HL-60 (cell line): ENCODE data around the gene PNPLA7.
"Not testable (repeated sequence)": the region's sequence is repeated elsewhere in the genome, so short reads cannot be mapped to it uniquely, and the experiment has no call there.

ENCODE experiments used
- DNase-seq, 2 experiments: peaks; one replicate each; pipeline ENCODE4 v3.0.0-alpha.2; 2010 to 2020; ENCODE audit warnings: low read depth in 1 of 2, low spot score in 1 of 2
- H3K27ac ChIP-seq: fragments of 250-450 bp; sonication (Bioruptor Pico); replicated peaks from 2 replicates; pipeline ENCODE4 v1.5.1; 2020; ENCODE audit warnings: mild to moderate bottlenecking, moderate library complexity
- H3K27me3 ChIP-seq: fragments of 250-450 bp; sonication (Bioruptor Pico); 2 replicates; pipeline ENCODE4 v1.5.1; 2021; ENCODE audit warnings: mild to moderate bottlenecking, moderate library complexity; ENCODE audit not compliant: insufficient read depth, poor library complexity, severe bottlenecking
- H3K4me3 ChIP-seq: replicated peaks from 2 replicates; pipeline ENCODE4 v1.5.1; 2011; ENCODE audit warnings: mild to moderate bottlenecking, control low read depth, low read length; ENCODE audit not compliant: insufficient read depth
- CTCF ChIP-seq: IDR thresholded peaks from one replicate; pipeline ENCODE4 v1.5.1; 2011; ENCODE audit warnings: low read length, control low read depth, inconsistent platforms; ENCODE audit not compliant: insufficient read depth
- GABPA ChIP-seq: IDR thresholded peaks from 2 replicates; pipeline ENCODE4 v1.6.1; 2012; ENCODE audit warnings: low read depth
- POLR2AphosphoS5 ChIP-seq: IDR thresholded peaks from 2 replicates; pipeline ENCODE4 v1.6.1; 2012; ENCODE audit warnings: low read depth
- REST ChIP-seq: IDR thresholded peaks from 2 replicates; pipeline ENCODE4 v1.6.1; 2012; ENCODE audit warnings: low read depth; ENCODE audit not compliant: insufficient replicate concordance
- SPI1 ChIP-seq: IDR thresholded peaks from 2 replicates; pipeline ENCODE4 v1.6.1; 2012; ENCODE audit warnings: low read depth, mild to moderate bottlenecking, borderline replicate concordance

PNPLA7 gene

GRCh38 chr9:137551264-137552021 lies 1.2 kb upstream of the PNPLA7 start, which contains the start of gene MRPL41:
Gene MRPL41 (plus strand): TSS chr9:137551879. CDS start chr9:137552082, 203 bp downstream.
- peak within 1 kb of the TSS; percentile 63 for H3K27ac ChIP-seq
- peak; percentile 86 for DNase-seq
- peak within 1 kb of the TSS; percentile 89 for H3K4me3 ChIP-seq
- TF ChIP-seq REST (no peak), POLR2AphosphoS5 (peak; percentile 47; the same call in 1 of the 2 replicates), CTCF (no peak), SPI1 (no peak)
- no peaks in the 10 kb centered on the region for H3K27me3 ChIP-seq

GRCh38 chr9:137550958-137551263 lies 709 bp upstream of the PNPLA7 start:
- H3K27ac ChIP-seq, result peak overlapping the region; percentile 42
- not testable (repeated sequence) for DNase-seq, H3K27me3 ChIP-seq
- peak overlapping the region; percentile 71 for H3K4me3 ChIP-seq

GRCh38 chr9:137547687-137548543 lies 2.3 kb downstream of the PNPLA7 start:
- H3K27me3 ChIP-seq, result no peaks in the 10 kb centered on the region
- no peak overlapping the region for H3K4me3 ChIP-seq
- H3K27ac ChIP-seq, result no peak overlapping the region
- TF ChIP-seq REST, result no peak
- no peak for TF ChIP-seq GABPA
- TF ChIP-seq SPI1, result no peak
- no peak for TF ChIP-seq CTCF
- no peak for TF ChIP-seq POLR2AphosphoS5
- no peak for DNase-seq

- TF ChIP-seq GABPA (no peak), POLR2AphosphoS5 (no peak), SPI1 (no peak), REST (no peak), CTCF (no peak)
- Histone ChIP-seq H3K4me3 (no peak overlapping the region), H3K27ac (no peak overlapping the region), H3K27me3 (no peaks in the 10 kb centered on the region)
- DNase-seq, result no peak
Observed at GRCh38 chr9:137545123-137545522, 5.1 kb downstream of the PNPLA7 start.
